T-helper 22 cell (primary cell): ENCODE results near the gene POTEB.
"Not testable (repeated sequence)": the region's sequence is repeated elsewhere in the genome, so short reads cannot be mapped to it uniquely, and the experiment has no call there.

Experiments used
- DNase-seq: peaks from one replicate; pipeline ENCODE4 v3.0.0-alpha.2; 2020; ENCODE audit warnings: low read depth

POTEB gene

DNA sequence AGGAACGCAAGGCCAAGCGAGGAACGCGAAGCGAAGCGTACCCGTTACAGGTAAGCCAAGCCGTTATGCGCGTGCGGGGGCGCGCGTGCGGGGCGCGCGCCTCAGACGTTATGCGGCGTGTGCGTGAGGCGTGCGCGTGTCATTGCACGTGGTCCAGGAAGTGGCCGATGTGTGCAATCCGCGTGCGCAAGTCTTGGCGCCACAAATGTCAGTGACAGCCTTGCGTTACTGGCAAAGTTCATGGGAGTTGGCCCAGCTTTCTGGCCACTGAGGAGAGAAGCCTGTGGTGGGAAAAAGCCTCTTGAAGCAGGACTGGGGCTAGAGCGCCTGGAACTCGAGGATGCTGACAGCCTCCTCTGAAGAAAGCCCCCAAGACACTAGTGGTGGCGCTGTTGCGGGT, at the start of gene POTEB:
POTEB (minus strand) TSS at position 101 of the 400 bp plus-strand sequence. CDS start 489 bp downstream, outside the sequence.
- DNase-seq: not testable (repeated sequence)

- not testable (repeated sequence) for DNase-seq
Measured at GRCh38 chr15:21890955-21891354, 13.4 kb upstream of the POTEB start.

GRCh38 chr15:21889542-21889941, 12.0 kb upstream of the POTEB start:
- not testable (repeated sequence) for DNase-seq

GRCh38 chr15:21838831-21839230, 38.7 kb downstream of the POTEB start:
- not testable (repeated sequence) for DNase-seq
